NCI-H1417 (cell line): Measurements from ENCODE around the gene SSR2.

Source experiments
- DNase-seq, 3 experiments: peaks; one replicate each; lab custom pipeline; 2025; lab: John Stamatoyannopoulos, UW

The SSR2 gene

GRCh38 chr1:155974208-155975115 is 46.3 kb downstream of the SSR2 start:
- DNase-seq: peak in 2 of 3 experiments; percentile 23 to 77

GRCh38 chr1:155973723-155974122 is 47.0 kb downstream of the SSR2 start:
- DNase-seq: no peak

- DNase-seq: no peak
Measured at GRCh38 chr1:155971910-155972809, 48.6 kb downstream of the SSR2 start.

GRCh38 chr1:155970531-155971167 is 50.1 kb downstream of the SSR2 start:
- no peak for DNase-seq

- peak in 1 of 3 experiments; percentile 10 for DNase-seq
Measured at GRCh38 chr1:155969377-155969791, 51.4 kb downstream of the SSR2 start.

- peak in 2 of 3 experiments; percentile 49 to 72 for DNase-seq
Measured at GRCh38 chr1:155968670-155969069, 52.1 kb downstream of the SSR2 start.

GRCh38 chr1:155968051-155968400 is 52.7 kb downstream of the SSR2 start:
- DNase-seq: no peak

- DNase-seq: peak in 2 of 3 experiments; percentile 29 to 77
Measured at GRCh38 chr1:155967341-155968050, 53.3 kb downstream of the SSR2 start.

- DNase-seq: no peak
Measured at GRCh38 chr1:155966750-155967149, 54.0 kb downstream of the SSR2 start.

- DNase-seq: no peak
Measured at GRCh38 chr1:155966135-155966534, 54.6 kb downstream of the SSR2 start.

- DNase-seq: no peak
Measured at GRCh38 chr1:155964193-155964592, 56.6 kb downstream of the SSR2 start.

GRCh38 chr1:155962599-155963211 is 58.0 kb downstream of the SSR2 start:
- no peak for DNase-seq

- no peak for DNase-seq
Measured at GRCh38 chr1:155961937-155962336, 58.8 kb downstream of the SSR2 start.

- DNase-seq: no peak
Measured at GRCh38 chr1:155960081-155960745, 60.5 kb downstream of the SSR2 start.
